Measurements from ENCODE around the gene CRX.
"Not testable (repeated sequence)": the region's sequence is repeated elsewhere in the genome, so short reads cannot be mapped to it uniquely, and the experiment has no call there.

The CRX gene

GRCh38 chr19:47848425-47848822 is 26.7 kb downstream of the CRX start:
- TF ChIP-seq CTCF (IDR thresholded peaks at IDR 0.05; ENCODE audit: insufficient read depth, low read depth, low read length, missing control alignments) = no peak
- H3K4me3 ChIP-seq (ENCODE audit: low read length) = no peak overlapping the region
- DNase-seq (ENCODE audit: low read depth) = no peak

- TF ChIP-seq CTCF (IDR thresholded peaks at IDR 0.05; ENCODE audit: insufficient read depth, low read depth, low read length, missing control alignments) = peak; percentile 17
- H3K4me3 ChIP-seq (ENCODE audit: low read length) = no peak overlapping the region
- DNase-seq (ENCODE audit: low read depth) = no peak
Observed at GRCh38 chr19:47848823-47849473, 27.2 kb downstream of the CRX start.

GRCh38 chr19:47853003-47853402 is 31.3 kb downstream of the CRX start:
- no peak for TF ChIP-seq CTCF (IDR thresholded peaks at IDR 0.05; ENCODE audit: insufficient read depth, low read depth, low read length, missing control alignments)
- DNase-seq (ENCODE audit: low read depth) = no peak
- no peak overlapping the region for H3K4me3 ChIP-seq (ENCODE audit: low read length)

GRCh38 chr19:47854459-47854858 is 32.7 kb downstream of the CRX start:
- no peak for DNase-seq (ENCODE audit: low read depth)
- no peak for TF ChIP-seq CTCF (IDR thresholded peaks at IDR 0.05; ENCODE audit: insufficient read depth, low read depth, low read length, missing control alignments)
- no peak overlapping the region for H3K4me3 ChIP-seq (ENCODE audit: low read length)

GRCh38 chr19:47858231-47858630 is 36.5 kb downstream of the CRX start:
- peak; percentile 15 for DNase-seq (ENCODE audit: low read depth)
- H3K4me3 ChIP-seq (ENCODE audit: low read length) = not testable (repeated sequence)

- not testable (repeated sequence) for H3K4me3 ChIP-seq (ENCODE audit: low read length); DNase-seq (ENCODE audit: low read depth)
Observed at GRCh38 chr19:47858646-47859285, 37.0 kb downstream of the CRX start, which contains the start of gene TPRX2. TPRX2 (plus strand) TSS chr19:47859235; CDS start chr19:47859247, 12 bp downstream.

- DNase-seq (ENCODE audit: low read depth); H3K4me3 ChIP-seq (ENCODE audit: low read length): not testable (repeated sequence)
Observed at GRCh38 chr19:47859838-47860237, 38.1 kb downstream of the CRX start.

GRCh38 chr19:47860602-47861297 is 39.0 kb downstream of the CRX start:
- no peak for DNase-seq (ENCODE audit: low read depth)
- TF ChIP-seq CTCF (IDR thresholded peaks at IDR 0.05; ENCODE audit: insufficient read depth, low read depth, low read length, missing control alignments) = no peak

More at GRCh38 chr19:47860602-47861297, 39.0 kb downstream of the CRX start:
- H3K4me3 ChIP-seq (ENCODE audit: low read length) = no peak overlapping the region

Measured in epithelial cell of esophagus (primary cell).